NOMO-1 (cell line): ENCODE data around the gene PACRG.
A peak's percentile ranks its signal among the peaks of the same experiment; 100 is the strongest.

Source experiments
- DNase-seq, 2 experiments: peaks; one replicate each; lab custom pipeline; 2025; ENCODE audit not compliant: unreplicated experiment in 2 of 2; lab: John Stamatoyannopoulos, UW

Gene PACRG

DNA sequence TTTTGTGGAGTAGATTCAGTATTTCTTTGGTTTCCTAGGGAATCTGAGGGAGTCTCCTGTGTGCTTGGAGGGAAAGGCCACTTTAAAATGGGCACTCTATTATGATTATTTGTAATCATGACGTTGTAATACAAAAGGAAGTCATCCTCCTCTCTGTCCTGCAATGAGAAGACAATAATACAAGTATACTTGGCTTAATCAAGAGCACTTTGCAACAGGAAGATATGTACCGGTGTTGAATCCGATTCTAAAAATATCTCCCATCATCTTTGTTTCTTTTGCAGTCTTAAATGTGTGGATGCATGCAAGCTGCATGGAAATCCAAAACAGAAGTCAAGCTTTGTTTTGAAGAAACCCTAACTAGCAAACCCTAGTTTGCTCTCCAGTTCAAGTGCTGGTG lies 592.6 kb downstream of the PACRG start:
- DNase-seq: no peak

DNA sequence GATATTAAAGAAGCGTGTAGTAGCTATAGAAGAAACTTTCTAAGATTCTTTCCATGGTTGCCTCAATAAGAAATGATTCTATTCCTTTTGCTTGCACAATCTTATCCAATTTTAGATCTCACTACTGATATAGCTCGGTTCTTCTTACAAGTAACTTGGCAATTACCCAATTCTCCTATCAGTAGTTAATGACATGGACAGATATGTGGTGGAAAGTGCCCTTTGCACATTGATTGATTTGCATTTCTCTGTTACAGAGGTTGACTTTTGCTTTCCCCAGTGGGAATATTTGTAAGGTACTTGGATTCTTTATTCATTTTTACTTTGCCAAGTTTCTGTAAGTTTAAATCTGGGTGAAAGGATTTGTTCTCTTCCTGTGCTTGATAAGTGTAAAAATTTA lies 593.0 kb downstream of the PACRG start:
- peak in 1 of 2 experiments; percentile 6 for DNase-seq

- no peak for DNase-seq
Measured at GRCh38 chr6:163321717-163322116, 593.9 kb downstream of the PACRG start.

DNA sequence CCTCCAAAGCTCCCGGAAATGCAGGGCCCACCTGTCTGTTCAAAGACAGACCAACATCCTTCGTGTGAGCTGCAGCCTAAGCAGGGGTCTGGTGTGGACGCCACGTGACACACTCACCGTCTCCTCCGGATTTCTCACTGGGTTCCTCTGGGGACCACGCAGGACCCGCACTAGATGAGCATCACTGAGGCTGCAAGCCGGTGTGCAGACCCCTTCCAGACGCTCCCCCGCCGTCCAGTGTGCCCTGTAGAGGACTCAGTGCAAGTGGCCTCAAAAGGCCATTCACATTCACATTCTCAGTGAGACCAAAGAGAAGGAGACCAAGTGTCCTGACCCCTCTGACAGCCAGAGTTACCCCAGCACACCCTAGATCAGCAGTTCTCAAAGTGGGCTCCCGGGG lies 595.5 kb downstream of the PACRG start:
- DNase-seq: no peak

GRCh38 chr6:163323705-163324104 lies 595.9 kb downstream of the PACRG start:
- no peak for DNase-seq

DNA sequence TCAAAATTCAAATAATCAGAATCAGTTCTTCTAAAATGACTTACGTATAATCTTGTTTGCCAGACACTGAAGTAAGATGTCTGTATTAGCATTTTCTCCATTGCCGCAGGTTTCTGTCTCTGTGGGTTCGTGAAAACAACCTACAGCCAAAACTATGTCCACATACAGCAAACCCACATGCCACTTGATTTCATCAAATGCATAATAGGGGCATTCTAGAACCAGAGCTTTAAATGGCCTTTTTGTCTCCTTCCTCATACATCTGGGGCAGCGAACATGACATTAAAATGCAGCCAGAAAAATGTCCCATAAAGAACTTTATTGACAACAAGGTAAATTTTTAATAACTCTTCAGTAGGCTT lies 596.5 kb downstream of the PACRG start:
- DNase-seq: no peak

- peak in 1 of 2 experiments; percentile 24 for DNase-seq
Measured at GRCh38 chr6:163324688-163325389, 597.1 kb downstream of the PACRG start.

DNA sequence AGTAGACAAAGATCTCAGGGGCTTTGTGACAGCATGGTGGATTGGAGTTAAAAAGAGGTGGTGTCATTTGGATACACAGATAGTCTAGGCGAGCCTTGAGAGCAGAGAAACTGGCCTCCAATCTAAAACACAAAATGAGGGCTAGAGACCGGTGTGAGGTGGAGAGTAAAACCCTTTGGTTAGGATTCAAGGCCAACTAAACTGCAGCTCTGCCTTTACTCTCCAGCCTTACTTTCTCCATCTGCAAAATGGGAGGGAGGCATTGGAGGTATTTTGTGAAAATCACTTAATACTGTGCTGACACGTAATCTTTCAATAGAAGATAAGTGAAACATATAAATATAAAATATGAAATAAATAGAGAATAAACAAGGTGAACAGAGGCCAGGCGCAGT lies 597.6 kb downstream of the PACRG start:
- no peak for DNase-seq

- no peak for DNase-seq
Measured at GRCh38 chr6:163327165-163327880, 599.5 kb downstream of the PACRG start.

DNA sequence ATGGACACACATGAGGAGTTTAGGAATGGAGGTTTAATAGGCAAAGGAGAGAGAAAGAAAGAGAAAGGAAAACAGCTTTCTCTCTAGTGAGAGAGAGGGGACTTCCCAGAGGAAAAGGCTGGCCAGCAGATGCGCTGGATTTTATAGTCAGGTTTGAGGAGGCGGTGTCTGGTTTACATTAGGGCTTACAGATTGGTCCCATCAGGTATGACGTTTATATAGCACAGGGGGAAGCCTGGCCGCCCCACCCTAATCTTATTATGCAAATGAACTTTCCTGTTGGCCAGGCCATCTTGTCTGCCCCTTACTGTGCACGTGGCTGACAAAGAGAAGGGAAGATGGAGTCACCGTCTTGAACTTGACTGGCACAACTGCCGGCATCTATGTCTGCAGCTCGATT lies 600.1 kb downstream of the PACRG start:
- no peak for DNase-seq

DNA sequence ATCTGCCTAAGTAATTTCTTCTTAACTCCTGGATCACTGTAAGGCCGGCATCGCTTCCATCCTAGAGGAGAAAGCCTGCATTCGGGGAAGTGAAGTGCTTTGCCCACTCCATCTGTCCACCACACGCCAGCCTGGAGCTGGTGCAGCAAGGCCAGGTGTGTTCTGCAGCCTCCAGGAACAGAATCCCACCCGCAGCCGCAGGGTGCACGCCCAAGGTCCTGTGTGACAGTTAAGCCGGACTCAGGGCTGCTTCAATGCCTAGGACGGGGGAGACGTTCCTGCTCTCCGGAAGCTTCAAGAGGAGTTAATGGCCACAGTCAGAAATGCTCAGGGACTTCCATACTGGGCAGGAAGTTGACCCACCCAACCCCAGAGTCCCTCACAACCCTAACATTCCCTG lies 600.6 kb downstream of the PACRG start:
- DNase-seq: no peak

- DNase-seq: no peak
Measured at GRCh38 chr6:163329991-163330390, 602.2 kb downstream of the PACRG start.

DNA sequence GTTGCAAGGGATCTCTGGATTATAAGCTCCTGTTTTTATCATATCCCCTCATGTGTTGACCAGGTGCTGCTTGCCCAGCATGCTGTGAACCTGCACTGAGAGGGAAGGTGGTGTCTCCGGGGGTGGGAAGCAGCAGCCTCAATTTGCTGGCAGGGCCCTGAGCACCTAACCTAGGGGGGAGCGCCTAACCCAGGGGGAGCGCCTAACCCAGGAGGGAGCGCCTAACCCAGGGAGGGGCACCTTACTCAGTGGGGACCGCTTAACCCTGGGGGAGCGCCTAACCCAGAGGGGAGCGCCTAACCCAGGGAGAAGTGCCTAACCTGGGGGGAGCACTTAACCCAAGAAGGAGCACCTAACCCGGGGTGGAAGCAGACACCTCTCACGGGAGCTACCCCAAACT lies 603.5 kb downstream of the PACRG start:
- DNase-seq: no peak

- no peak for DNase-seq
Measured at GRCh38 chr6:163332575-163332974, 604.8 kb downstream of the PACRG start.

DNA sequence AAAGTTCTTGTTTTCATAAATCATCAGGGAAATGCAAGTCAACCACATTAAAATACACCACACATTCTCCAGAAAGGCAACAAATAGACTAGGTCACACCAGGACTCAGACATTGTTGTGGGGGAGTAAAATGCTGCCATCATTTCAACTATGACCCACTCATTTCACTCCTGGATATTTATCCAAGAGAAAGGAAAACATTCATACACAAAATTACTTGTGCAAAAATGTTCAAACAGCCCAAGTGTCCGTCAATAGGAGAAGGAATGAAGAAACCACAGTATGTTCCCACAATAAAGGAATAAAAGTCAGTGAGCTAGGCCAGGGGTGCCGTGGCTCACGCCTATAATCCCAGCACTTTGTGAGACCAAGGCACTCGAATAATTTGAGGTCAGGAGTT lies 605.3 kb downstream of the PACRG start:
- DNase-seq: no peak

DNA sequence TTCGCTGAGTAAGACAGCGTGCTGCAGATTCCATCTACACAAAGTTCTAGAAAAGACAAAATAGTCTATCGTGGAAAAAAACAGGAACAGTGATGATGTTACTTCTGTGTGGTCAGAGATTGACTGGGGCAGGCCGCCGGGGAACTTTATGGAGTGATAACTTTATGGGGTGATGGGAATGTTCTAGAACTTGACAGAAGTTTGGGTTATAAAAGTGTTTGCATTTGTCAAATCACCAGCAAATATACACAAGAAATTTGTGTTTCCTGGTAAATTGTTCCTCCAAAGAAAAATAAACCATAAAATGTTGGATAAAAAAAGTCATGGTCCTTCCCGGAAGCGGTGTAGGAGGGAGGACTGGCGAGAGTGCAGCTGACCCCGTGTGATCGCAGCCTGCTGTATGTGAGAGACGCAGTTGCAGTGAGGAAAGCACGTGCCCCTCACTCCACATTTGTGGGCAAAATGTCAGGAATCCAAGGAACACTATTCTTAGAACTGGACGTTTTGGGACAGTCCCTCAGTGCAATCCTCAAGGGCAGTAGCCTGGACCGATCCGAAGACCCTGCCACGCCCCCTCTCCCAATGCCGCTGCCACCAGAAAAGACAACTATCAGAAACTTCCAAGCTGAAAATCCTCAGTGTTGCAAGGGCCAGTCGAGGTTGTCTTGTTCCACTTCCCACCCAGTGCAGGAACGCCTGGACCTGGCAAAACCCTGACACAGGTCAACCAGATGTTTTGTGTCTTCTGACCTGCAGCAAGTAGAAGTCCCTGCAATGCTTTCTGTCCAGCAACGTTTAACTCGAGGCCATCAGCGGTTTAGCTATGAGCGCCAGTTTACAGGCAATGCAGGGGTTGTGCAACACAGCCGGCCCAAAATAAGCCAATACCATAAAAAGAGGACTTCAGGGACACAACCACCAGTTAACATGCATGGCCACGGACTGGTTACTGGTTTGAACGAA lies 606.2 kb downstream of the PACRG start:
- peak in 1 of 2 experiments; percentile 32 for DNase-seq

DNA sequence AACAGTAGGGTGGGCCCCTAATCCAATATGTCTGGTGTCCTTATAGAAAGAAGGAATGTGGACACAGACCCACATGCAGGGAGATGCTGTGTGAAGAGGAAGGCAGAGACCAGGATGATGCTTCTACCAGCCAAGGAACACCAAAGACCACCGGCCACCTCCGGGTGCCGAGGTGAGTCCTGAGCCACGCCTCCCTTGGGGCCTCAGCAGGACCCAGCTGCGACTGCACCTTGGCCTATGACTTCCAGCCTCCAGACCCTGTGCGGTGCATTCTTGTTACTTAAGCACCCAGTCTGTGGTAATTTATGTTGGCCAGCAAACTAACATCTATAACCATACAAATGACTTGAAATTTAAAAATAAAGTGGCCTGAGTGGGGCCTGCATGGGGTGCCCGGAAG lies 607.3 kb downstream of the PACRG start:
- DNase-seq: no peak

- no peak for DNase-seq
Measured at GRCh38 chr6:163335671-163336545, 608.1 kb downstream of the PACRG start.

GRCh38 chr6:163336961-163337360 lies 609.2 kb downstream of the PACRG start:
- DNase-seq: no peak

- no peak for DNase-seq
Measured at GRCh38 chr6:163337958-163338357, 610.2 kb downstream of the PACRG start.
